SK-N-MC (cell line): Measurements from ENCODE around the gene SUPV3L1.

Experiments
- EZH2 ChIP-seq: fragments of 200-600 bp; sonication (generic); IDR thresholded peaks from one replicate; pipeline ENCODE4 v1.6.1; 2017; ENCODE audit warnings: antibody characterized with exemption
- POLR2AphosphoS5 ChIP-seq: IDR thresholded peaks from 2 replicates; pipeline ENCODE4 v1.6.1; 2012; ENCODE audit warnings: mild to moderate bottlenecking, low read depth, low read length, borderline replicate concordance

DNA sequence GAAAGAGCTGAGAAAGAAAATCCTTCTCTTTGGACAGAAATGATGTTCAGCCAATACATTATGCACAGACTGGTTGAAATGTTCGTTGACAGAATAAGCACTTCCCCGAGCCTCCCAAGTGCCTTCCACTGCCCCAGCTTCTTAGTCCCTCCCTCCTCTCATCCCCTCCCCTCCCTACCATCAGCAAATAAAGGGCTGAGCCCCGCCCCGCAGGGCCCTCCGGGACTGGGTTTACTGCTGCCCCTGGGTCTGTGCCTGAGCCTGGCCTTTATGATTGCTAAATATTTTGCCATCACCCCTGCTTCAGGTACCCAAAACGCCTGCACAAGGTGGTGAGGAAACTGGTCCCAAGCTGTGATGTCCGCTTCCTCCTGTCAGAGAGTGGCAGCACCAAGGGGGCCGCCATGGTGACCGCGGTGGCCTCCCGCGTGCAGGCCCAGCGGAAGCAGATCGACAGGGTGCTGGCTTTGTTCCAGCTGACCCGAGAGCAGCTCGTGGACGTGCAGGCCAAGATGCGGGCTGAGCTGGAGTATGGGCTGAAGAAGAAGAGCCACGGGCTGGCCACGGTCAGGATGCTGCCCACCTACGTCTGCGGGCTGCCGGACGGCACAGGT, 68.2 kb downstream of the SUPV3L1 start:
- TF ChIP-seq EZH2 (no peak), POLR2AphosphoS5 (no peak)
